ENCODE results near the gene ADD2.
"Not testable (repeated sequence)": the region's sequence is repeated elsewhere in the genome, so short reads cannot be mapped to it uniquely, and the experiment has no call there.

The ADD2 gene

DNA sequence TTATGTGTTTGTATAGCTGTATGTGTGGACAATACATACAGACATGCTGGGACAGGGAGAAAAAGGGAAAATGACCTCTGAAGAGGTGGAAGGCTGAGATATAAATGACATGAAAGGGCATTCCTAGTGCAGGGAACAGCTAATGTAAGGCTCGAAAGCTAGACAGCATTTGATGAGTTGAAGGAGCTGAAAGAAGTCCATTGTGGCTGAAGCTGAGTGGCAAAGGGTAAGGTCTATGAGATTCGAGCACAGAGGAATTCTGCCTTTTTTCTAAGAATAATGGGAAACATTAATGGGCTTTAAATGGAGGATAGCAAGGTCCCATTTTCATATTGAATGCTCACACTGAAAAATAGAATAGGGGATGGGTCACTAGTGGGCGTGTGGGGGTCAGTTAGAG lies 23.6 kb downstream of the ADD2 start:
- TF ChIP-seq CTCF (IDR thresholded peaks at IDR 0.05; ENCODE audit: low read depth, low read length), result no peak
- no peak overlapping the region for H3K4me3 ChIP-seq (ENCODE audit: low read depth, low read length)

DNA sequence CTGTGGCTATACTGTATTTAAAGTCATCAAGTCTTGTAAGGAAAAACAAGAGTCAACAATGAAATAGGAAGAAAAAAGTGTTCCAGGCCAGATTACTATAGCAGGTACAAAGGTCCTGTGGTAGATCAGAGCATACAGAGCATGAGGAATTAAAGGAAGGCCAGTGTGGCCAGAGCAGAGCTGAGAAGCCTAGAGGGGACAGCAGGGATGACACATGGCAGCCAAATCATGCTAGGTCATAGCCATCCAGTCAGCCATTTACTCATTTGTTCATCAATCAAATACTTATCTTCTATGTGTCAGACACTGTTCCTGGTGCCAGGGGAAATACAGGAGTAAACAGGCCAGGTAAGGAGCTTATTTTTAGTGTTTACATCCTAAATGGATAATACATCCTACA lies 24.3 kb downstream of the ADD2 start:
- TF ChIP-seq CTCF (IDR thresholded peaks at IDR 0.05; ENCODE audit: low read depth, low read length), result no peak

GRCh38 chr2:70743068-70743467 lies 24.9 kb downstream of the ADD2 start:
- H3K4me3 ChIP-seq (ENCODE audit: low read depth, low read length), result no peak overlapping the region
- no peak for TF ChIP-seq CTCF (IDR thresholded peaks at IDR 0.05; ENCODE audit: low read depth, low read length)

More for the DNA sequence above, 24.3 kb downstream of the ADD2 start:
- no peak overlapping the region for H3K4me3 ChIP-seq (ENCODE audit: low read depth, low read length)

DNA sequence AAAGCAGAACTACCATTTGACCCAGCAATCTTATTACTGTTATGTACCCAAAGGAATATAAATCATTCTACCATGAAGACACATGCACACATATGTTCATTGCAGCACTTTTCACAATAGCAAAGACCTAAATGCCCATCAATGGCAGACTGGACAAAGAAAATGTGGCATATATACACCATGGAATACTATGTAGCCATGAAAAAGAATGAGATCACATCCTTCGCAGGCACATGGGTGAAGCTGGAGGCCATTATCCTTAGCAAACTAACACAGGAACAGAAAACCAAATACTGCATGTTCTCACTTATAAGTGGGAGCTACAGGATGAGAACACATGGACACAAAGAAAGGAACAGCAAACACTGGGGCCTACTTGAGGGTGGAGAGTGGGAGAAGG lies 28.5 kb downstream of the ADD2 start:
- H3K4me3 ChIP-seq (ENCODE audit: low read depth, low read length), result not testable (repeated sequence)

DNA sequence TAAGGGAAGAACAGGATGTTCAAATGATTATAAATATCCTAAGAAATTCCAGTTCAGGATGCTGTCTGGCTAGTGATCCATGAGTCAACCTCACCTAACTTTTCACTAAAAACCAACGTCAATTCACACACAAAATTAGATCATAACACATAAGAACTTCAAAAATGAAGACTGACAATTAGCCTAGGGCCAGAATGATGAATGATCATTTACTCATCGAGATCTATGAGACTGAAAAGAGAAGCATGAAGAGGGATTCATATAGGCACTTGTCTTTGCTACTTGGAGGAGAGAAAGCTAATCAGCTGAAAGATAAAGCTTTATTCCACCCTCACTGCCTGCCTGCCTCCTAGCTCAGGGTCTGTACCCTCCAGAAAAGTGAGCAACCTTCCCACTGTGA lies 29.8 kb downstream of the ADD2 start:
- no peak for TF ChIP-seq CTCF (IDR thresholded peaks at IDR 0.05; ENCODE audit: low read depth, low read length)

GRCh38 chr2:70735071-70735470 lies 32.9 kb downstream of the ADD2 start:
- no peak for TF ChIP-seq CTCF (IDR thresholded peaks at IDR 0.05; ENCODE audit: low read depth, low read length)
- no peak overlapping the region for H3K4me3 ChIP-seq (ENCODE audit: low read depth, low read length)

More for the DNA sequence above, 29.8 kb downstream of the ADD2 start:
- H3K4me3 ChIP-seq (ENCODE audit: low read depth, low read length), result no peak overlapping the region

DNA sequence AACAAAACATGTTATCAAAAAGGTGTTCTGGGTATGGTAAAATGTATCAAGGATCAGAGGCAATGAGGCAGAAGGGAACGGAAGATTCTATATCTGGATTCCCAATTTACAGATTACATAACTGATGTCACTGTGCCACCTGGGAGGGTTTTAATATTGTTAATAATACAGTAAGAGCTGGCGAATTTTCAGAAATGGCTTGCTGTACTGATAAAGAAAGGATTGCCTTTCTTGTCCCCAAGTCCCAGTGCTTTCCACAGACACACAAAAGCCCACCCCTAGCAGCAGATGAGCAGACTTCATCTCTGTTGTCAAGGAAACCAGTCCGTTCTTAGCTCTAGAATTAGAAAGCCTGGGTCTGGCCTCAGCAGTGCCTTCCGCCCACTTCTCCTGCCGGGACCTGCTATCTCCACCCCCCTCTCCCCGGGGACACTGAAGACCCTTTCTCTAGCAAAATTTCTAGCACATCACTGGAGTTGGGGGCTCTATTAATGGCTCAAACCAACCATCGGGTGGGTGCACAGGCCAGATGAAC lies 34.3 kb downstream of the ADD2 start:
- no peak for TF ChIP-seq CTCF (IDR thresholded peaks at IDR 0.05; ENCODE audit: low read depth, low read length)
- no peak overlapping the region for H3K4me3 ChIP-seq (ENCODE audit: low read depth, low read length)
